ENCODE data around the gene TLR2.
"Not testable (repeated sequence)": the region's sequence is repeated elsewhere in the genome, so short reads cannot be mapped to it uniquely, and the experiment has no call there.

TLR2 gene

DNA sequence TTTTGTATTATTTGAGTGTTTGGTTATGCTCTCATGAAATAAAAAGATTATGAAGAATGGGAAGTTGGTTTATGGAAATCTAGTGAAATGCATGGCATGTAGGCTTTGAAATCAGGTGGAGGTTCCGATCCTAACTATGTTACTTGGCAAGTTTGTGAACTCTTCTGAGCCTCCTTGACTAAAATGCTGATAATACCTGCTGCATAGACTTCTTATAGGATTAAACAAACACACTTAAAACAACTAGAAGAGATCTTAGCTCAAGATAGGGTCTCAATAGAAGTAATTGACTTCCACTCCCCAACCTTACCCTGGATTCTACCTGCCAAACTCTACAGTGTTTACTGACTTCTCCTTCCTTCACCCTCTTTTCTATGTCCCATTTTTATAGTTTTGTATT lies 22.2 kb upstream of the TLR2 start:
- no peak for DNase-seq (ENCODE audit: low spot score)

DNA sequence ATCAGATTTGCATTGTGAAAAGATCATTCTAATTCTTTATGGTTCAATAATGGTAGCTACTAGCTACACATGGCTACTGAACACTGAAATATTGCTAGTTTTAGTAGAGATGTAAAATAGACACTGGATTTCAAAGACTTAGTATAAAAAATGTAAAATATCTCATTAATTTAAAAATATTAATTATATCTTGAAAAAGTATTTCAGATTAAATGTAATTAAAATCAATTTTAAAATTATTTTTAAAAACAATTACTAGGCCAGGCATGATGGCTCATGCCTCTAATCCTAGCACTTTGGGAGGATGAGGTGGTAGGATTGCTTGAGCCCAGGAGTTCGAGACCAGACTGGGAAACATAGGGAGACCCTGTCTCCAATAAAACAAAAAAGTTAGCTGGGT lies 20.4 kb upstream of the TLR2 start:
- DNase-seq (ENCODE audit: low spot score), result no peak

GRCh38 chr4:153666505-153666904 lies 17.6 kb upstream of the TLR2 start:
- DNase-seq (ENCODE audit: low spot score), result not testable (repeated sequence)

DNA sequence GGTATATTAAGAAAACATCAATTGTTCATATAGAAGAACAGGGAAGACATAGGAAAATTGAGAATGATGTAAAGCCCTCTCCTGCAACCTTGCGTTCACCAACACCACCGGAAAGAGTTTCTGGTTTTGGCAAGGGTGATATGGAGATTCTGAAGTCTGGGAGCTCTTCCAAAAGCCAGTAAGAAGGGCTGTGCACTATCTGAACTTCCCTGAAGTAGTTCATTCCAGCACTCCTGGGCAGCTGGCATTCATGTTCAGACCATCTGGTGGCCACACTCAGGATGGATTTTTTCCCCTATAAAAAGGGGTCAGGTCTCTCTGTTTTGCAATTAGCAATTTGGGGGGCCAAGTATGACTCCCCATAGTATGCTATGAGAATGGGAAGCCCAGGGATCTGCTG lies 15.4 kb upstream of the TLR2 start:
- no peak for DNase-seq (ENCODE audit: low spot score)

GRCh38 chr4:153669838-153670237 lies 14.2 kb upstream of the TLR2 start:
- DNase-seq (ENCODE audit: low spot score), result no peak

GRCh38 chr4:153676486-153676885 lies 7.6 kb upstream of the TLR2 start:
- no peak for DNase-seq (ENCODE audit: low spot score)

DNA sequence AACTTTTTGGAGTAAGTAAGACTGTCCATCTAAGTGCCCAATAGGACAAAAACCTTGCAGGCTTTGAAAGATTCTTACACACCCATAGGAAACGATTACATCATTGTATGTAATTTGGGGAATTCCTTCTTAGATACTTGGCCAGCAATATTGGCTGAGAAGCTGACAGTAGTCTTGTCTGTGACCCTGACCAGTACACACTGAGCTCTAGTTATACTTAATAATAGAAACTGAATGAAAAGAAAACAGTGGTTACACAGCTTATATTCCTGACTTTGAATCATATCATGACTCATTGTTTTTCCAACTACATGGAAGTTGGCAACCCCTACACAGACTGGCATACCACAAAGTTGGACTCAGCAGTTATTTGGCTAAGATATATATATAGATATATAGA lies 7.1 kb upstream of the TLR2 start:
- DNase-seq (ENCODE audit: low spot score), result no peak

GRCh38 chr4:153679486-153679885 lies 4.6 kb upstream of the TLR2 start:
- no peak for DNase-seq (ENCODE audit: low spot score)

GRCh38 chr4:153683763-153684181 lies 308 bp upstream of the TLR2 start:
- DNase-seq (ENCODE audit: low spot score), result no peak

GRCh38 chr4:153684971-153685371 lies 891 bp downstream of the TLR2 start:
- no peak for DNase-seq (ENCODE audit: low spot score)

DNA sequence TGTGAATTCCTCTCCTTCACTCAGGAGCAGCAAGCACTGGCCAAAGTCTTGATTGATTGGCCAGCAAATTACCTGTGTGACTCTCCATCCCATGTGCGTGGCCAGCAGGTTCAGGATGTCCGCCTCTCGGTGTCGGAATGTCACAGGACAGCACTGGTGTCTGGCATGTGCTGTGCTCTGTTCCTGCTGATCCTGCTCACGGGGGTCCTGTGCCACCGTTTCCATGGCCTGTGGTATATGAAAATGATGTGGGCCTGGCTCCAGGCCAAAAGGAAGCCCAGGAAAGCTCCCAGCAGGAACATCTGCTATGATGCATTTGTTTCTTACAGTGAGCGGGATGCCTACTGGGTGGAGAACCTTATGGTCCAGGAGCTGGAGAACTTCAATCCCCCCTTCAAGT lies 20.4 kb downstream of the TLR2 start:
- no peak for DNase-seq (ENCODE audit: low spot score)

DNA sequence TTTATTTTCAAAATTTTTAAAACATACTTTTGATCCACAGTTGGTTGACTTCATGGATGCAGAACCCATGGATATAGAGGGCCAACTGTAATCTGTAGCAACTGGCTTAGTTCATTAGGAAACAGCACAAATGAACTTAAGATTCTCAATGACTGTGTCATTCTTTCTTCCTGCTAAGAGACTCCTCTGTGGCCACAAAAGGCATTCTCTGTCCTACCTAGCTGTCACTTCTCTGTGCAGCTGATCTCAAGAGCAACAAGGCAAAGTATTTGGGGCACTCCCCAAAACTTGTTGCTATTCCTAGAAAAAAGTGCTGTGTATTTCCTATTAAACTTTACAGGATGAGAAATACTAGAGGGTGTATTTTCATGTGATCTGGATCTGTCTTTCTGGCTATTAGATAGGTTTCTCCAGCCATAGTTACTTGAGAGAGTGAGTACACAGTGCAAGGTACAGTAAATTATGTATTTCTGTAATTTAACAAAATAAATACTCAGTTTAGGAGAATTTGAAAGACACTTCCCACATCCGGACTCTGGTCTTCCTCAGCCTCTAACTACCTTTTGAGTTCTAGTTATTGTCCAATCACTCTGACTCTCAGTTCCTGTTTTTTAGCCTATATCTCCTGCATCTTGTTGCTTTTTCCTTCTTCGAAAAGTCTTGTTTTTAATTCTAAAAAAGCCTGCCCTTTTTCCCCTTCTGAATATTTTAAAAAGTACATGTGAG lies 21.8 kb downstream of the TLR2 start:
- DNase-seq (ENCODE audit: low spot score), result no peak

DNA sequence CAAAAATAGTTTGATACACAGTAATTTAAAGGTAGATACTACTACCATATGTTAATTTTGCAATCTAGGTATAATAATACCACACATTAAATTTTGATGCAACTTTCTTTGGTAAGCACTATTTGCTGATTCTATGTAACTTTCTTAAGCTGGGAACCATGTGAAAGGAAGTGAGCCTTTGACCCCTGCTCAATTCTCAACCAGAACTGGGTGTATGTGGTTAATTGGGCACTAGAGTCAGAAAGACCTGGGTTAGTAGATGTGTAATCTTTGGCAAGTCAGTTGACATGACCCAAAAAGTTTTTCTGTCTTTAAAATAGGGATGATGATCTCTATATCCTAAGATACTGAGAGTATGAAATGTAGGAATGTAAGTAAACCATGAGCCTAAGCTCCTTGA lies 22.4 kb downstream of the TLR2 start:
- DNase-seq (ENCODE audit: low spot score), result no peak

GRCh38 chr4:153710681-153711080 lies 26.6 kb downstream of the TLR2 start:
- DNase-seq (ENCODE audit: low spot score), result no peak

DNA sequence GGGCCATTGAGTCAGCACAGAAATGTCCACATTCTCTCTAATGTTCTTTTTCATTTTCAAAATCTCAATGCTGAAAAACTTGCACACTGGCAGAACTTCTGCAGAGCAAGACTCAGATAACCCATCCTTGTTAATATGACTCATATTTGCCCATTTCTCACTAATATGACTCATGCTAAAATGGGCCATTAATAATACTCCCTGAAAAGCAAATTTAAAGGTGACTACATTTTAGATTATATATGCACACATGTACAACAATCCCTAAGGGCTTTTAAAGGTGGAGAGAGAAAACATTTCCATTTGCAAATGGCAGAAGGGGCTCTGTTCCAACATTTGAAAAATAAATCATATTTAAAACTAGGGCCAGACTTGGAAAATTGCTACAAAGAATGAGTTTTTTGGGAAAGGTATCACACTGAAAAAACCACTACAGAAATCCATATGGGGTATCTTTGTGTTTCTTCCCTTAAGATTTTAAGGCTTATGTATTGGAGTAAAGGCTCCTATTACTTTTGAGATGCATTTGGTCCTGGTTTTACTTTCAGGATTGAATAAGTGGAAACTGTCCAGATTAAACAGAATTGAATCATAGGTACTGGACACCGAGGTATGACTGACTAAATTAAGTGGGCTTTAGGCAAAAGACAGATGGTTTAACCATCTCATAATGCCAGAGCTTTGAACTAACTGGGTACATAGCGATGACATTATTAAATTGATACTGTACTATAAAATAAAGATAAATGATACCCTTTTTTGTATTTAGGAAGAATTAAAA lies 30.0 kb downstream of the TLR2 start:
- no peak for DNase-seq (ENCODE audit: low spot score)

DNA sequence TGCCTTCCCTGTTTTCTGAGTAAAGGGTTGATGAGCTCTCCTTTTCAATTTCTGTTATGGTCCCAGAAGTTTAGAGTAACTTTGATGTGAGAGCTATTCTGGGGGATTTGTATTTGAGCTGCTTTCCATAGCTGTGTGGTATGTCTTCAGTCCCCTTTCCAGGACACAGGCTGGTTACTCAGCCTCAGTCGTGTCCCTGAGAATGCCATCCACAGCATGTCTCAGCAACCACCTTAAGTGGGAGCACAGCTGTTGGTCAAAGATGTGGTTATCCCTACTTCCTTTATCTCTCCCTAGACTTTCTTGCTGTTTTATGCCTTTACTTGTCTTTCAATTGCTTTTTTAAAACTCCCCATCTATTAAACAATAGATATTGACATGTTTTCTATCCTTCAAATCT lies 38.0 kb downstream of the TLR2 start:
- no peak for DNase-seq (ENCODE audit: low spot score)

DNA sequence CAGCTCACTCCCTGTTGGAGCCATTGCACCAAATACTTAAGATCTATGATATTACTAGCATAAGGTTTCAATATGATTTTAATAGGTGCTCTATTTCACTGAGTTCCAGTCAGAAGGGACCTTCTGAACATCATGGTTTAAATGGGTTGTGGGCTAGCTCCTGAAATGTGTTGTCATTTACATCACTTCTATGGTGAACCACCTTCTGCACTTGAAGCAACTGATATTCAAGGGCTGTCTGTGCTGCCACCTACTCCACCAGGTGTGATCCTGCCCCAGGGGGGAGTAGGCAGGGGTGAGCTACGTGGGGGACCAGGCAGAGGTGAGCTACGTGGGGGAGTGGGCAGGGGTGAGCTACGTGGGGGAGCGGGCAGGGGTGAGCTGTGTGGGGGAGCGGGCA lies 40.5 kb downstream of the TLR2 start:
- no peak for DNase-seq (ENCODE audit: low spot score)

GRCh38 chr4:153725136-153725830 lies 41.2 kb downstream of the TLR2 start:
- no peak for DNase-seq (ENCODE audit: low spot score)

- DNase-seq (ENCODE audit: low spot score), result no peak
Observed at GRCh38 chr4:153725831-153726154, 41.7 kb downstream of the TLR2 start.

DNA sequence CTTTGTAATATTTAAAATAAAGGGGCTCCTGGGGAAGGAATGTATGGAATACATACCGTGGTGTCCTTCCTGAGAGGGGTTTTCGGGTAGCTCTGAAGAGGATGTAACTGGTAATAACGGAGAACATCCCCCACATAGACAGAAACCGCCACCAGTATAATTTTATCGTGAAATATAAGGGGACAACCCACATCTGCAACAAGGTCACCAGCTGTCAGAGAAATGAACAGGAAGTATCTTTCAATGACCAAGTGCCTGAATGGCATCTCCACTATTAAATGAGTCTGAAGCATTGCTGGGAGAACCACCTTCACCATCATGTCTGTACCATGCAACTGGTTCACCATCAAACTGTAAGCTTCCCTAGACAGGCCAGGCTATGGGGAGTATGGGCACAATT lies 44.1 kb downstream of the TLR2 start:
- DNase-seq (ENCODE audit: low spot score), result no peak

- no peak for DNase-seq (ENCODE audit: low spot score)
Observed at GRCh38 chr4:153728660-153729059, 44.6 kb downstream of the TLR2 start.

GRCh38 chr4:153729895-153730294 lies 45.8 kb downstream of the TLR2 start:
- DNase-seq (ENCODE audit: low spot score), result no peak

- no peak for DNase-seq (ENCODE audit: low spot score)
Observed at GRCh38 chr4:153731239-153731638, 47.2 kb downstream of the TLR2 start.
